ENCODE results near the gene PRKG1. TPM values are rescaled to one million over a fixed set of nuclear protein-coding genes. Genes with fewer than 3 reads are reported as not detected.

The PRKG1 gene
- total RNA-seq, 1 experiment from 2014 or later: 16.5 TPM

DNA sequence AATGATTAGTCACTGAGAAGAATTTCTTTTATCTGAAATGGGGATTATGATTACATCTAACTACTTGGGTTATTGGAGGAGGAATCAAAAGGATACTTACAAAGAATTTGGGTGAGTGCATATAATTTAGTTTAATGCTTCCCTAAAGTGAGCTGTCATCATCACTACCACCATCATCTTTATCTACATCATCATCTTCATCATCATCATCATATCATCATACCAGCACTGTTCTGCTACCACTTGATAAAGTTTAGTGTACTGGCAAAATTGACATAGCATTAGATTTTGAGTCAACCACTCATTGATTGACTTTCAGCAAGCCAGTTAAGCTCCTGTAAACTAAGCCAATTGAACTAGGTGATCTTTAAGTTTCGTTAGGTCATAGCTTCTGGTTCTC, 994.2 kb downstream of the PRKG1 start (continued):
- TF ChIP-seq CREM (CRISPR knock-in tag; IDR thresholded peaks at IDR 0.05): no peak
- no peak for TF ChIP-seq PRRX2 (CRISPR knock-in tag; IDR thresholded peaks at IDR 0.05)

DNA sequence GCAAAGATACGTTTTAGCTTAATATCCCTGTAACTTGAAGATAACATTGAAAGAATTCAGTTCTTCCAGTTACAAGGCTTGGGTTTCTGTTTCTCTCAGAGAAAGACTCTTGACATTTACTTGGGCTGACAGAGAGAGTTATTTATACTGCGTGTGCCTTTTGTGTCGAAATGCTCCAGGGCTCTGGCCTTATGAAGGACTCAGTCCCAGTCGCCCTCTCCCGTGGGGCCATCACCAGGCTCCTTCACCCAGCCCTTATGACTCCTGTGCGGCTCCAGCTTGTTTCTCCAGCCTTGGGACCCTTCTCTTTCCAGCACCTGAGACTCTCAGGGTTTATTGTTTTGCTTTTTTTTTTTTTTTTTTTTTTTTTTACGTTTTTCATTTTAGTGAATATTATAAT, 997.5 kb downstream of the PRKG1 start:
- ChIA-PET POLR2A (interaction anchor here (0.7 kb wide), 1 partner anchor 14 kb away, joined by 6 read pairs; no protein-coding TSS in a partner anchor), CTCF (interaction anchor here (0.7 kb wide), 1 partner anchor 14 kb away, joined by 3 read pairs; no protein-coding TSS in a partner anchor)
- ATAC-seq (no peak; the same call in 1 of the 2 replicates), DNase-seq (ENCODE audit: low spot score) (no peak)
- H3K4me3 Mint-ChIP-seq: no peak overlapping the region
- no peaks in the 10 kb centered on the region for H3K27me3 Mint-ChIP-seq (ENCODE audit: low read depth)
- H3K4me1 Mint-ChIP-seq: peaks cover under 1% of the 10 kb centered on the region; the same call in 1 of the 2 replicates
- TF ChIP-seq PRRX2 (CRISPR knock-in tag; IDR thresholded peaks at IDR 0.05): no peak
- TF ChIP-seq CREB1 (CRISPR knock-in tag; IDR thresholded peaks at IDR 0.05): no peak
- no peak for TF ChIP-seq JUN (CRISPR knock-in tag; IDR thresholded peaks at IDR 0.05)
- no peak for TF ChIP-seq SMAD4 (CRISPR knock-in tag; IDR thresholded peaks at IDR 0.05)
- TF ChIP-seq TP53 (CRISPR knock-in tag; IDR thresholded peaks at IDR 0.05): no peak
- TF ChIP-seq, protein P1, sequence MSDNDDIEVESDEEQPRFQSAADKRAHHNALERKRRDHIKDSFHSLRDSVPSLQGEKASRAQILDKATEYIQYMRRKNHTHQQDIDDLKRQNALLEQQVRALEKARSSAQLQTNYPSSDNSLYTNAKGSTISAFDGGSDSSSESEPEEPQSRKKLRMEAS (CRISPR knock-in tag; IDR thresholded peaks at IDR 0.05): no peak
- peaks cover 3% of the 10 kb centered on the region for H3K36me3 Mint-ChIP-seq
- H3K9me3 Mint-ChIP-seq: peaks cover 6% of the 10 kb centered on the region
- no peak overlapping the region for H3K27ac Mint-ChIP-seq

DNA sequence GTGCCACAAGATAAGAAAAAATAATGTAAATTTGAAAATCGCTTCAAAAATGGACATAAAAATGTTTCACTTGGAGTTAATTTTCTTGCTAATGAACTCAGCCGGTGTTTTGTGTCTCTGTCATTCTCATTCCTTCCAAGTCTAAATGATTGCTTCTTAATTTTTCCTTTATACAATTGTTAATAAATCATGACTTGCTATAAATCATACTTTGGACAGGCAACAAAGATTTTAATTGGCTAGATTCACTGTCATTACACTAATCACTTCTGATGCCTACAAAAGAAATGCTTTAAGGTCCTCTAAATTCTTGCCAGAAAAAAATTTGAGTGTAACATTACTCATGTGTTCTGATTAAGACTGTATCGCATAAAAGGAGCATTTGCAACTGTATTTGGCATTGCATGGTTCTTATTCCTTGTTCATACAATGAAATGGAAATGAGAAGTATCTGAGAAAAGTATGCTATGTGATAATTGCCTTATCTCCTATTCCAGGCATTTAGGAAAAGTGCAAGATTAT, 1000.3 kb downstream of the PRKG1 start:
- H3K27ac Mint-ChIP-seq: no peak overlapping the region
- H3K4me1 Mint-ChIP-seq: no peaks in the 10 kb centered on the region
- ChIA-PET CTCF (no interaction called here), POLR2A (no interaction called here)
- H3K27me3 Mint-ChIP-seq (ENCODE audit: low read depth): no peaks in the 10 kb centered on the region
- H3K4me3 Mint-ChIP-seq: no peak overlapping the region
- H3K36me3 Mint-ChIP-seq: no peaks in the 10 kb centered on the region
- ATAC-seq: no peak
- no peaks in the 10 kb centered on the region for H3K9me3 Mint-ChIP-seq
- no peak for DNase-seq (ENCODE audit: low spot score)
- TF ChIP-seq SOX15 (CRISPR knock-in tag; IDR thresholded peaks at IDR 0.05) (no peak), KAT7 (CRISPR knock-in tag; IDR thresholded peaks at IDR 0.05; ENCODE audit: borderline replicate concordance) (no peak), MYBL2 (CRISPR knock-in tag; IDR thresholded peaks at IDR 0.05) (no peak), SMAD3 (CRISPR knock-in tag; IDR thresholded peaks at IDR 0.05; ENCODE audit: borderline replicate concordance) (no peak)
- TF ChIP-seq, protein P2, sequence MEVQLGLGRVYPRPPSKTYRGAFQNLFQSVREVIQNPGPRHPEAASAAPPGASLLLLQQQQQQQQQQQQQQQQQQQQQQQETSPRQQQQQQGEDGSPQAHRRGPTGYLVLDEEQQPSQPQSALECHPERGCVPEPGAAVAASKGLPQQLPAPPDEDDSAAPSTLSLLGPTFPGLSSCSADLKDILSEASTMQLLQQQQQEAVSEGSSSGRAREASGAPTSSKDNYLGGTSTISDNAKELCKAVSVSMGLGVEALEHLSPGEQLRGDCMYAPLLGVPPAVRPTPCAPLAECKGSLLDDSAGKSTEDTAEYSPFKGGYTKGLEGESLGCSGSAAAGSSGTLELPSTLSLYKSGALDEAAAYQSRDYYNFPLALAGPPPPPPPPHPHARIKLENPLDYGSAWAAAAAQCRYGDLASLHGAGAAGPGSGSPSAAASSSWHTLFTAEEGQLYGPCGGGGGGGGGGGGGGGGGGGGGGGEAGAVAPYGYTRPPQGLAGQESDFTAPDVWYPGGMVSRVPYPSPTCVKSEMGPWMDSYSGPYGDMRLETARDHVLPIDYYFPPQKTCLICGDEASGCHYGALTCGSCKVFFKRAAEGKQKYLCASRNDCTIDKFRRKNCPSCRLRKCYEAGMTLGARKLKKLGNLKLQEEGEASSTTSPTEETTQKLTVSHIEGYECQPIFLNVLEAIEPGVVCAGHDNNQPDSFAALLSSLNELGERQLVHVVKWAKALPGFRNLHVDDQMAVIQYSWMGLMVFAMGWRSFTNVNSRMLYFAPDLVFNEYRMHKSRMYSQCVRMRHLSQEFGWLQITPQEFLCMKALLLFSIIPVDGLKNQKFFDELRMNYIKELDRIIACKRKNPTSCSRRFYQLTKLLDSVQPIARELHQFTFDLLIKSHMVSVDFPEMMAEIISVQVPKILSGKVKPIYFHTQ (CRISPR knock-in tag; IDR thresholded peaks at IDR 0.05): no peak
- TF ChIP-seq, protein P3, sequence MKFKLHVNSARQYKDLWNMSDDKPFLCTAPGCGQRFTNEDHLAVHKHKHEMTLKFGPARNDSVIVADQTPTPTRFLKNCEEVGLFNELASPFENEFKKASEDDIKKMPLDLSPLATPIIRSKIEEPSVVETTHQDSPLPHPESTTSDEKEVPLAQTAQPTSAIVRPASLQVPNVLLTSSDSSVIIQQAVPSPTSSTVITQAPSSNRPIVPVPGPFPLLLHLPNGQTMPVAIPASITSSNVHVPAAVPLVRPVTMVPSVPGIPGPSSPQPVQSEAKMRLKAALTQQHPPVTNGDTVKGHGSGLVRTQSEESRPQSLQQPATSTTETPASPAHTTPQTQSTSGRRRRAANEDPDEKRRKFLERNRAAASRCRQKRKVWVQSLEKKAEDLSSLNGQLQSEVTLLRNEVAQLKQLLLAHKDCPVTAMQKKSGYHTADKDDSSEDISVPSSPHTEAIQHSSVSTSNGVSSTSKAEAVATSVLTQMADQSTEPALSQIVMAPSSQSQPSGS (CRISPR knock-in tag; IDR thresholded peaks at IDR 0.05; ENCODE audit: borderline replicate concordance, low read depth): no peak

DNA sequence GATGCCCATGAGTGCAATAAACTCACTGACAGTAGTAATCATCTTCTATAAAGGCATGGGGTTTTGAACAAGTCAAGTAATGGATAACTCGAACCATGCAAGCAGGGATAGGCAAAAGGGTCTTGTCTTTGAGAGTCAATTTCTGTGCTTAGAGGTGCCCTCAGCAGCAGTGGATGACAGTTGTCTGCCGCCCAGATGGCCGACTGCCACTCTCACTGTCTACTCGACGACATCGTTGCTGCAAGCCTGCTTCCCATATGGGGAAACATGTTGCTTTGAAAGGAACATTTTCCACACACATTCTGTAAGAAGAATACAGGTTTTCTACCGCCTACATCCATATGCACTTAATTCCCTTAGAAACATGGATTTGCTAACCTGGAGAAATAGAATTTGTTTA, 1003.5 kb downstream of the PRKG1 start:
- no peak for ATAC-seq
- TF ChIP-seq, protein P4, sequence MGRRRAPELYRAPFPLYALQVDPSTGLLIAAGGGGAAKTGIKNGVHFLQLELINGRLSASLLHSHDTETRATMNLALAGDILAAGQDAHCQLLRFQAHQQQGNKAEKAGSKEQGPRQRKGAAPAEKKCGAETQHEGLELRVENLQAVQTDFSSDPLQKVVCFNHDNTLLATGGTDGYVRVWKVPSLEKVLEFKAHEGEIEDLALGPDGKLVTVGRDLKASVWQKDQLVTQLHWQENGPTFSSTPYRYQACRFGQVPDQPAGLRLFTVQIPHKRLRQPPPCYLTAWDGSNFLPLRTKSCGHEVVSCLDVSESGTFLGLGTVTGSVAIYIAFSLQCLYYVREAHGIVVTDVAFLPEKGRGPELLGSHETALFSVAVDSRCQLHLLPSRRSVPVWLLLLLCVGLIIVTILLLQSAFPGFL (CRISPR knock-in tag; IDR thresholded peaks at IDR 0.05; ENCODE audit: borderline replicate concordance): no peak
- no peak for TF ChIP-seq ZNF138 (CRISPR knock-in tag; conservative IDR thresholded peaks at IDR 0.05)
- no peak for TF ChIP-seq ZNF263 (CRISPR knock-in tag; IDR thresholded peaks at IDR 0.05; ENCODE audit: low read depth)
- Mint-ChIP-seq H3K27ac (no peak overlapping the region), H3K36me3 (no peaks in the 10 kb centered on the region), H3K9me3 (no peaks in the 10 kb centered on the region), H3K27me3 (ENCODE audit: low read depth) (no peaks in the 10 kb centered on the region), H3K4me3 (no peak overlapping the region), H3K4me1 (no peaks in the 10 kb centered on the region)
- DNase-seq (ENCODE audit: low spot score): no peak
- CTCF ChIA-PET: no interaction called here
- POLR2A ChIA-PET: no interaction called here

All from WTC11 (cell line).